CD4-positive, alpha-beta T cell treated with Interleukin-1 beta for 1 hour (primary cell): ENCODE results near the gene PCIF1.
"Not testable (repeated sequence)": the region's sequence is repeated elsewhere in the genome, so short reads cannot be mapped to it uniquely, and the experiment has no call there.

Experiments
- DNase-seq, 2 donors: peaks; one replicate each; pipeline ENCODE4 v3.0.0-alpha.2; 2020 to 2022

Gene PCIF1

GRCh38 chr20:45968801-45969711, 34.6 kb downstream of the PCIF1 start:
- DNase-seq: no peak

- peak in 1 of 2 donors; percentile 38 for DNase-seq
These were observed 35.5 kb downstream of the PCIF1 start for GRCh38 chr20:45969712-45970634.

DNA sequence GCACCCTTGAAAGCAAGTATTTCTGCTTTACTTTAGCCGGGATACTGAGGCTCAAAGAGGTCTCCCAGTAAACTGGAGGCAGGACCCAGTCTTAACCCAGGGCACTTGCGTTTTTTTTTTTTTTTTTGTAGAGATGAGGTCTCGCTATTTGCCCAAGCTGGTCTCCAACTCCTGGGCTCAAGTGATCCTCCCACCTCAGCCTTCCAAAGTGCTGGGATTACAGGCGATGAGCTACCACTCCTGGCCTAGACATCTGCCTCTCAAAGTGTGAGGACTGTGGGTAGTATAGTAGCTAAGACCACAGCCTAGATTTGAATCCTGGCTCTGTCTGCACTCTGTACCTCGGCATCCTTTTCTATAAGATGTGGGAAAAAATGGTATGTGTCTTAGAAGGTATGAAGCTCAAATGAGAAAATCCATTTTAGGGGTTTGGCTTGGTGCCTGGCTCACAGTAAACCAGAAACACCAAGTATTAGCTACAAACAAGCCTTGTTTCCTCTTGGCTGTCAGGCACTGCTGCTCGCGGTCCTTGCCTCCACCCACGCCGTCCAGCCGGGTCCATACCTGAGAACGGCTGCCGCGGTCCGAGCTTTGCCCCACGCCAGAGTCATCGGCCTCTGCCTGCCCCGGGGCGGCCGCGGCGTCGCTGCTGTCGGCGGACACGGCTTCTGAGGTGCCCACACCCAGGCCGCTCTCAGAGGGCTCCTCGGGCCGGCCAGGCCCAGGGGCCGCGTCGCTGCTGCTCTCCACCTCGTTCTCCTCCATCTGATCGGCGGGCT, 36.4 kb downstream of the PCIF1 start:
- peak in 1 of 2 donors; percentile 23 for DNase-seq

DNA sequence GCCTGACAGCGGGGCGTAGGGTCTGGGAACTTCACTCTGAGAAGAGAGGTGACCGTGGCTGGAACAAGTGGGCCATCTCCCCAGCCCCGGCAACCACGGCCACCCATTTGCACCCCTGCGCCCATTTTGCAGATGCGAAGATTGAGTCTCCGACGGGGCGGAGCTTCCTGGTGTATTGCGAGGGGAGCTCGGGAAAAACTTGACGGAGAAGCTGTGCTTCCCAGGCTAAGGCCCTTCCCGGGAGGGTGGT, 36.9 kb downstream of the PCIF1 start:
- no peak for DNase-seq

DNA sequence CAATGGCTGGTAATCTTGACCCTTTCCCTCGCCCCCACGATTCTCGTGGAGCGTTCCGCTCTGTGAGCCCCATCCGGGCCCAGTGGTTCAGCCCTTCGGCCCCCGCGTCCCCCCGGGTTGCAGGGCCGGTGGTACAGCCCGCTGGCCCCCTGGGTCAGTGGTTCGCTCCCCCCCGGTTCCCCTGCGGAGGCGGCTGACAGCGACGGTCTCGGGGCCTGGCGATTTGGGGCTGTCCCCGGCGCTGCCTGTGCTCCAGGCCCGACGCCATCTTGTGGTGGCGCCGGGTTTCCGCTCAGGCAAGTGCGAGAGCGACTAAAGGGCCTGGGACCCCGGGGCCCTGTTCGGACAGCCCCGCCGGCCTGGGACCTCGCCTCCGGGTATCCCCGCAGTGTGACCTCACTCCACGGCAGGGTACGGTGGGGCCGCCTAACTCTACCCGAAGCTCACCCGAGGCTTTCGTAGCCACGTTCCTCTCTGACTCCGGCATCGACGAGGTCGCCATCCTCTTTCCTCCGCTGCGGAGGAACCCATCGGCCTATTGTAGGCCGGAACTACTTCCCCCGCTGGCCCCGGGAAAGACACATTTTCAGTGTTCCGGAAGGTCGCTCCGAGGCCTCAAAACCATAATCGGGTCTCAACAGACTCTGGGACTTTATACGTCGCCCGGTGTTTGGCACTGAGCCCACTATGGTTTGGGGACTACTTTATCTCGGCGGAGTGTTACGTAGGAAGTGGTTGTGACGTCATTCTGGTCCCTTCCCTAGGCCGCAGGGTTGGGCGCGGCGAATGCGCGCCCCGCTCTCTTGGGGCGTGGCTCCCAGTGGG, 37.4 kb downstream of the PCIF1 start, which contains the start of gene ZNF335:
ZNF335 (minus strand) TSS at position 529 of the 825 bp plus-strand sequence. CDS start 793 bp downstream, outside the sequence.
- DNase-seq: peak; percentile 96

GRCh38 chr20:45972500-45973183, 38.2 kb downstream of the PCIF1 start:
- DNase-seq: no peak

GRCh38 chr20:45974896-45975565, 40.5 kb downstream of the PCIF1 start:
- DNase-seq: no peak

DNA sequence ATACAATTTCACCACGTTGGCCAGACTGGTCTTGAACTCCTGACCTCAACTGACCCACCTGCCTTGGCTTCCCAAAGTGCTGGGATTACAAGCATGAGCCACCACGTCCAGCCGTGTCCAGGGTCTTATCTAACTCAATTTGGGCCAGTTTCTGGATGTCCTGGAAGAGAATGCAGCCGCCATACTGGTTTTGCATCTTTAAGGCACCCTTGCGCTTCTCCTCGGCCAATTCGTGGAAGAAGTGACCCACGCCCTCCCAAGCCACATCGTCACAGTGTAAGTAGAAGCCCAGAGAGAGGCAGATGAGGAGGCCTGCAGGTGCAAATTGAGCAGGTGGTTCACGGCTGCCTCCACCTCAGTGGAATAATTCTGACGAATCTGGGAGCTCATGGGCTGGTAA, 41.2 kb downstream of the PCIF1 start:
- DNase-seq: no peak

GRCh38 chr20:45976086-45976485, 41.6 kb downstream of the PCIF1 start:
- DNase-seq: no peak

DNA sequence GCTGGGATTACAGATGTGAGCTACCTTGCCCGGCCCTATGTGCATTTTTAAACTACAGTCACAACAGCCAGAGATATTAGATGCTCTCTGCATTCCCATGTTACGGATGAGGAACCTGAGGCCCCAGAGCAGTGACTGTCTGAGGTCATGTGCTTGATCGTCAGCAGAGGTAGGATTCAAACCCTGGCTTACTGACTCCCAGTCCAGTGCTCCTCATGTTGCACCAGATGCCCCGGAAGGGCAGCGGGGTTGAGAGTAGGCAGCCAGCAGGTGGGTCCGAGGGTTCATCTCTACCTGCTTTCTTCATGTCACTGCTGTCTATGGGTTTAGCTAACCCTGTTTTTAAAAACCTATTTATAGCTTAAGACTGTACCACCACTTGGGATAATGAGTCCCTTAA, 46.8 kb downstream of the PCIF1 start:
- DNase-seq: no peak

DNA sequence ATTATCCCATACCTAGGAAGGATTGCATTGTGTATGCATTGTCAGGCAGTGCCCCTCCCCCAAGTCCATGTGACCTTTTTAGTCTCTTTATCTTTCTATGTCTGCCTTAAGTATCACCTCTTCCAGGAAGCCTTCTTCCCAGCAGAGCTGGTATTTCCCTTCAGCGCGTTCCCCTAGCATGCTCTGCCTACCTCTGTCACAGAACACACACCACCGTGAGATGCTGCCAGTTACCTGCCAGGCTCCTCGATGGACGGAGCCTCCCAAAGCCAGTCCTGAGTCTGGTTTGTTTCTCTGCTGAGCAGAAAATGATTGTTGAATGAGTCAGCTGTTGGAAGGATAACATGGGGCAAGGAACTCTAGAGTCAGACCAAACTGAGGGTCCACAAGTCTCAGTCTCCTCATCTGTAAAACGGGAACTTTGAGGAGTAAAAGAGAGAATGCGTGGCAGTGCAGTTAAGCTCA, 48.8 kb downstream of the PCIF1 start:
- no peak for DNase-seq

DNA sequence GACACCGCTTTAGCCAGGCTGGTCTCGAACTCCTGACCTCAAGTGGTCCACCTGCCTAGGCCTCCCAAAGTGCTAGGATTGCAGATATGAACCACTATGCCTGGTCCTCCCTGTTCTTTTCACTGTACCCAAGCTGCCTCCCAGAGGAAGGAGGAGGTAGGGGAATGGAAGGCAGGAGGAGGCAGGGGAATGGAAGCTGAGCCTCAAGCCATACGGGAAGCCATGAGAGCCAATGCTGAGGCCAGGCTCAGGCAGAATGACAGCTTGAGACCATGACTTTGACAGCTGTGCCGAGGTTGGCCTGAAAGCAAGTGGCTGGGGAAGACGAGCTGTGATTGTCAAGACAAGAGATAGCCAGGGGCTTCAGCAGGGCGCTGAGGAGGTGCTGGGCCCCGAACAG, 51.1 kb downstream of the PCIF1 start:
- no peak for DNase-seq

DNA sequence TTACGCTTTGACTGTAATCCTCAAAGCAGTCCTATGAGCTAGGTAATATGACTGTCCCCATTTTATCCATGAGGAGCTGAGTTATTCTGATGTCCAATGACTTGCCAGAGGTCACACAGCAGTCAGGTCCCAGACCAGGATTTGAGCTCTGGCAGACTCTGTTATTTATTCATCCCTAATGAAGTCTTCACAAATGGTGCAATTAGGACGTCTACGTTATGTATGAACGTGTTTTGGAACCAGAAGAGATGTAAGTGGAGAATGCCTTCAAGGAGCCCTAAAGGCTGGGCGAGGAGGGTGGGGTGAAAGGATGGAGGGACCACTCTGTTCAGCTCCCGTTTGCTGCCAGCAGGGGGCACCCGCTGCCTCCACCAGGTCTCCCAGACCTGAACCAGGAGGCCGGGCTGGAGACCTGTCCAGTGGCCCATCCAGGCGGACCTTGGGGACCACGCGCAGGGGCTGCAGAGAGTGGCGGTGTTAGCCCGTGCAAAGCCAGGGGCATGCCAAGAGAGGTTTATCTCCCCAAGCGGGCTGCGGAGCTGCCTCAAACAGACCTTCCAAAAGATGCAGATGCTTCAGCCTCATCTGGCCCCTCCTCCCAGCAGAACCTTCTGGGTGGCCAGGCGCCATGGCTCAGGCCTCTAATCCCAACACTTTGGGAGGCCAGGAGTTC, 52.8 kb downstream of the PCIF1 start:
- peak; percentile 73 to 76 for DNase-seq

DNA sequence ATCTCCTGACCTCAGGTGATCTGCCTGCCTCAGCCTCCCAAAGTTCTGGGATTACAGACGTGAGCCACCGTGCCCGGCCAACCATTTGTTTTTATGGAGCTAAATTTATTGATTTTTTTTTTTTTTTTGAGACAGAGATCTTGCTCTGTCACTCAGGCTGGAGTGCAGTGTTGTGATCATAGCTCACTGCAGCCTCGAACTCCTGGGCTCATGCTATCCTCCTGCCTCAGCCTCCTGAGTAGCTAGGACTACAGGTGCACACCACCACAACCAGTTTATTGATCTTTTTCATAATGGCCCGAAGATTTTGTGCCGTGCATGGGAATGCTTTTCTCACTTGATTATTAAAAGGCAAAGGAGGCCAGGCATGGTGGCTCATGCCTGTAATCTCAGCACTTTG, 54.3 kb downstream of the PCIF1 start:
- DNase-seq: not testable (repeated sequence)

- no peak for DNase-seq
These were observed 57.1 kb downstream of the PCIF1 start for GRCh38 chr20:45991616-45992015.

- DNase-seq: peak in 1 of 2 donors; percentile 42
These were observed 58.9 kb downstream of the PCIF1 start for GRCh38 chr20:45993197-45993951.

DNA sequence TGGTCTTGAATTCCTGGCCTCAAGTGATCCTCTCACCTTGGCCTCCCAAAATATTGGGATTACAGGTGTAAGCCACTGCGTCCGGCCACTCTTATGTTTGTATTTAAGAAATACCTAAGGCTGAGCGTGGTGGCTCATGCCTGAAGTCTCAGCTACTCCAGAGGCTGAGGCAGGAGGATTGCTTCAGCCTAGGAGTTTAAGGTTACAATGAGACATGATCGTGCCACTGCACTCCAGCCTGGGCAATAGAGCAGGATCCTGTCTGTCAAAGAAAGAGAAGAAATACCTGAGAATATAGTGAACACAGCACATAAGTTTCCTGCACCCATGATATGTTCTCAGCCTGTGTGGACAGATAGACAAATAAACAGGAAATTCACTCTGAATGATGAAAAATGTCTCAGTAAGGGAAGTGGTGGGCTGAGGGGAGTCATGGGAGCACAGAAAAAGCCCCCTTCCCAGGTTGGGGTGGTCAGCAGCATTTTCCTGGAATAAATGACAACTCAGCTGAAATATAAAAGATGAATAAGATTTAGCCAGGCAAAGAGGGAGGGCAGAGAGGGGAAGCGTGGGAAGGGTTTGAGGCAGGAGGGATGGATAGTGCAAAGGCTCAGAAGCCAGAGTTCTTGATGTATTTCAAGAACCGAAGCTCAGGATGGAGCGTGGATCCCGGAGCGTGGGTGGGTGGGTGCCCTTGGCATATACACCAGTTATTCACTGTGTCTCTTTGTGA, 60.4 kb downstream of the PCIF1 start:
- no peak for DNase-seq

GRCh38 chr20:45995495-45996097, 61.1 kb downstream of the PCIF1 start:
- not testable (repeated sequence) for DNase-seq
